ENCODE measurements around the gene ARHGAP11A.

Gene ARHGAP11A

DNA sequence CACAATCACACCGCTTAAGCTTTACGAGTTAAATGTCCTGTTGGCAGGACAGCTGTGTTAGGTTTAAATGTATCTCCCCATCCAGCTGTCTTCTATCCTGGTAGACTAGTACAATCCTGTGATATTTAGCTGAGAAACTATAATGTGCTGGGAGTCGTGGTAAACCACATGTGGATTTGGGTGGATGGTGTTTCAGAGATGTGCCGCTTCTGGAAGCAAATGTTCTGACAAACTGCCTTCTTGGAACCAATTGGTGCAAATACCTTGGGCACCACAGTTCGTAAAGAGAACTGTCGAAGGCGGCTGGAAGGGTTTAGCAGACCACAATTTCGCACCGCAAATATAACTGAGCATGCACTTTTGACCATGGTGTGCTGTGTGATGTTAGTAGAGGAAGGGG is 41.2 kb downstream of the ARHGAP11A start:
- no peak for DNase-seq

DNA sequence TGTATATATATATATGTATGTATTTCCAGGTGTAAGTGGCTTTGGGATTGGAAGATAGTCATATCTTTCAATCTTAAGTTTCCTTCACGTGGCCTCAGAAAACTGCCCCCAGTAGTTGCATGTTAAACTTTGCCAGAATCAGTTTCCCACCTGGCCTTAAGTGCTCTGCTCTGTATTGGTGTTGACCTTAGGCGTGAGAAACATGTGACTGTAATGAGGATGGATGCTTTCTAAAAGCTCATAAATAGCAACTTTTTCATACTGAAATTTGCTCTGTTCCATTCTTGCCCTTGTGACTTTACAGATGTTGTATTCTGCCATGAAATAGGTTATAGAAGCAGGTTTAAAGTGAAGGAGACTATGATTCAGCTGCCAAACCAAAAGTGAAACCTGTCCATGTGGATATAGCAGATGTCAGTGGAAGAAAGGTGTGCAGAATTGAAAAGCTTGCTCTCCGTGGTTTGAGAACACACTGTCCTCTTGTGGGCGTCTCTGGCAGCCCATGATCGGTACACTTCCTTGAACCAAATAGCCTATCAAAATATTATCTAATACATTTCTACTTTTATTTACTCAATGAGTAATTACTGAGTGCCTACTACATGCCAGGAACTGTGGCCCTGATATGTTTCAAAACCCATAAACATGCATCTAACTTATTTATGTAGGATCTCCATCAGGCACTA is 42.0 kb downstream of the ARHGAP11A start:
- DNase-seq: no peak

DNA sequence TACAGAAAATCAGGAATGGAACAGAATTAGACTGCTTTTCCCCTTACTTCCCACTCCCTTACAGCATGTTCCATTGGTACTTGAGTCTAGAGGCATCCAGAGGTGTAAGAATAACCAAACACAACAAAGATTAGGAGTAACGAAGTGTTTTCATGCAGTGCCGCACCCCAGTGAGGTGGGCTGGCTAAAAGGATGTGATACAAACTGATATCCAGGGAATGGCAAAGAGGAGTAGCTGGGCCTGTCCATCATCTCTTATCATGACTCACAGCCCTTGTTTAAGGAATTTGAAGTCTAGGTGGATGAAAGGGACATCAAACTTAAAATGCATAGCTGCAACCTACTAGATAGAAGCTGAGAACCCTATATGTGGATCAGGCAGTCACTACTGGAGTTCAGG is 42.6 kb downstream of the ARHGAP11A start:
- no peak for DNase-seq

DNA sequence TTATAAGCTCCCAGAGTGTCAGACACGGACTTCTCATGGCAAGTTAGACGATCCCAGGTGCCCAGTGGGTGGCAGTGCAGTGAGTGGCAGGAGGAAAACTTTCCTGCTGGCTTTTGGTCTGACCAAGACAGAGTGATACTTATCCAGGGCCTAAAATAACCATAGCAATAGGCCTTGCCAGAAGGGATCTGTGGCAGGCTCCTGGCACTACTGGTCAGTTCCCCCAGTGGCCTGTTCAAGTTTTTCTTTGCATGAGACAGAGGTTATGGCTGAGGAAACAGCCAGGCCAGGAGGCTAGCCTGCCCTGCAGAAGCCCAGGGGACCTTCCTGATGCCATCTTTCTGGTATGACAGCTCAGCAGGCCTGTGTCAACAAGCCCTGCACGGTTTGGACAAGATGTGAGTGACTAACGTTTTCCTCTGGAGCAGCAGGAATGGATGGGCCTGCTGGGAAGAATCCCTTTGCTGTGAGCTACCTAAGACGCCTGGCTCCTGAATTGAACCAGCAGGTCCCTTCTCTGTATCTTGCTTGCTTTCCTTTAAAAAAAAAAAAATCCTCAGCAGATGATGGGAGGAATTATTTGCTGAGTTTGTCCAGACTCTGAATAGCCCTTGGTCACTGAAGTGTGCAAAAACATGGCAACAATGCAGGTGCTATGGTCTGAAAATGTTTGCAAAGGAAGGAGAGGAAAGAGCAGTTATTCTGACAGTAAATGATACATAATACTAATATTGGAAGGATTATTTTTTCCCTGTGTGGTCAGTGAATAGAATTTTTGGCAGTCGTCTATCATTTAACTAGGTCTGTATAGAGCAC is 44.2 kb downstream of the ARHGAP11A start:
- DNase-seq: peak; percentile 80

DNA sequence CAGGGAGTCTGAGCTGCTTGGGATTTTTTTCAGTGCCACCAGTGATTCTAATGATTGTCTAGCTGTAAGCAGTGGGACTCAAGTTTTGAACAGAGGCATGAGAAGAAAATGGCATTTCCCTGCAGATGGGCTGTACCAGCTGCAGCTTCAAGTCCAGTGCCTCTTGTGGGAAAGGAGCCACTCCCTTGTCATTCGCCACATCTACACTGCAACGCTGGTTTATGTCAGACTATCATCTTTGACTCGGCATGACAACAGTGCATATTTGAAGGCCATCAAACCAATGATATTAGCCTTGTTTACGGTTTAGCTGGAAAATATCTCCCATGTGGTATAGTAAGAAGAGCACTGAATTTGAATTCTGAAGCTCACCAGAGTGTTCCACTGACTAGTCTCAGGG is 48.4 kb downstream of the ARHGAP11A start:
- no peak for DNase-seq

DNA sequence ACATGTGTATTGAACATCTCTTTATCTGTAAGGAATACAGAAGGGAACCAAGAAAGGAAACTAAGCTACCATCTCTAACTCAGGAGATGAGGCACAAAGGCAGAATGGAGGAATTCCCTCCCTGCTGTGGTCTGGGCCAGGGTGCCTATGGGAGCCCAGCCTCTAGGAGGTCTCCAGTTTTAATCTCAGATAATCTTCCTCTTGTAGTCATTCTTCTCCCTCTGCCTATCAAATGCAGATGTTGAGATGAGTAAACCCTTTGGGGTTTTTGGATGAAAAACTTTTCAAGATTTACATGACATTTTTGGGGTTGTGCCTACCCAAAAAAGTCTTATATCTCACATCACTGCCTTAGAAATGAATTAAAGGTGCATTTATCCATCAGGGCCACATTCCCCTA is 49.5 kb downstream of the ARHGAP11A start:
- DNase-seq: peak; percentile 61

DNA sequence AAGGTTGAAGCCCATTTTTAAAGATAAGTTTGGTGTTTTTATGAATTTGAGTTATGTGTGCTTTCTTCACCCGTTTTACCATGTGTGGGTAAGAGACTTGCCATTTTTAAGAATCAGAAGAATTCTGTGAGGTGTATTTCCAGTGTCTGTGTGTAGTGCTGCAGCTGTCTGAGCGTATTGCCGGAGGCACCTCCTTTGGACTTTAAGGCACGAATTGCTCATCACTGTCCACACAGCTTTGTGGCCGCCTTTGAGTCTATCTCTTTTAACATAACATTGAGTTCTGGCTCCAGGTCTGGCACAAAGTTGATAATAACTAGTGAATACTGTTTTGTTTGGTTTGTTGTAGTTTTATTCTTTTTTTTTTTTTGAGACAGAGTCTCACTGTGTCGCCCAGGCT is 52.0 kb downstream of the ARHGAP11A start:
- no peak for DNase-seq

DNA sequence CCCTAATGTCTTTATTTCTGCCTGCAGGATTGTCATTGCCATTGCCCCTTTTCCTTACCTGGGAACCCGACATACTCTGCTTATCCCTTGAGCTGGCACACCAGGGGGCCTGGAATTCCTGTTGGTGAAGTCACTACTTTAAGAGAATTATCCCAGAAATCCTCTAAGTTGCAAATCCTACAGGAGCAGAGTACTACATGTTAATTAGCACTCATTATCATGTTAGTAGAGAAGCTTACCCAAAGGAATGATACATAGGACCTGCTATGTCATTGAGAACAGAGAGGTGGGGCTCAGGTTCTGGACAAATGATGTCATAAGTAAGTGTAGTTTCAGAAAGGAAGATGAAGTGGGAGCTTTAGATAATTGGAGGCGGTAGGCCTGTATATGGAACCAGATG is 53.6 kb downstream of the ARHGAP11A start:
- peak; percentile 39 for DNase-seq

DNA sequence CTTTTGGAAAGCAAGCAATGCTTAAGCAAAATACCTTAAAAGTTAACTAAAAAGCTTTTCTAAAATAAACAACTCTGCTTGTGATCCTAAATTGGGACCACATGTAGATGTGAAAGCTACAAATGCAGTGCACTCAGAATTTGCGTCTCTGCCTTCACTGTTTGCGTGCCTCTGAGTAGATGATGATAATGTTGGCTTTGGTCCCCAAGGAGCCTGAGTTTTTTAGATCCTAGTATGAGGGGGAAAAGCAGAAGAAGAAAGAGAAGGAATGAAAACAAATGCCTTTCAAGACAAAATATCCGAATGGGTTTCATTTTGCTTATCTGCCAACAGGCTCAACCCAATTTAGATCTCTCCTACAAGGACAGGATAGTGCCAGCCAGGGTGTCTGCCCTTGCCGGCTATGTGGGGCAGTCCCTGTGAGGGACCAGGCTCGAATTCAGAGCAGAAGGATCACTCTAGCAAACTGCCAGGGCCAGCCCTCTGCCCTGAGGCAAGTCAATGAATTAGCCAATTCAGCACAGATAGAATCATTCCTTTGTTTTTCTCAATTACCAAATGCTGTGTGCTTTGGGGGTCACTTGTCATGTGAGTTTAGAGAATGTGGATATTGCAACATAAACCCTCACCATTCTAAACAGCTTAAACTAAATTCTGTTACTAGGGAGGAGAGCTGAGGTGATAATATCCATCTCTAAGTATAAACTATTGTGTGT is 54.8 kb downstream of the ARHGAP11A start:
- DNase-seq: peak; percentile 90

DNA sequence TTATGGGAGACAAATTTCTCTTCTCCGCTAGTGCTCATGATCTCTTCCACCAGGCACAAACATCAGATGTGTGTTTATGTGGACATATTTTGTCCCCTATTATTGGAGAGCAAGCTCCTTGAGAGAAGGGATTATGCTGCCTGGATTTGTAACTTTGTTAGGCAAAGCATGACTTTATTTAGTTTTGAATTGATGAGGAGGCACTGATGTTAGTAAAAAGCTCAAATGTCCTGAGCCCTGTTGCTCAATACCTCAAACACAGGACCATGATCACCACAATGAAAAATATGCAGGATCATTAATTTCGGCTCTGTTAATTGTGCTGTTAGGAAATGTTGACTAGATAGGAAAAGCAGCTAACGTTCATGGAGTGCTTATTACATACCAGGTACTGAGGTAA is 55.3 kb downstream of the ARHGAP11A start:
- DNase-seq: no peak

DNA sequence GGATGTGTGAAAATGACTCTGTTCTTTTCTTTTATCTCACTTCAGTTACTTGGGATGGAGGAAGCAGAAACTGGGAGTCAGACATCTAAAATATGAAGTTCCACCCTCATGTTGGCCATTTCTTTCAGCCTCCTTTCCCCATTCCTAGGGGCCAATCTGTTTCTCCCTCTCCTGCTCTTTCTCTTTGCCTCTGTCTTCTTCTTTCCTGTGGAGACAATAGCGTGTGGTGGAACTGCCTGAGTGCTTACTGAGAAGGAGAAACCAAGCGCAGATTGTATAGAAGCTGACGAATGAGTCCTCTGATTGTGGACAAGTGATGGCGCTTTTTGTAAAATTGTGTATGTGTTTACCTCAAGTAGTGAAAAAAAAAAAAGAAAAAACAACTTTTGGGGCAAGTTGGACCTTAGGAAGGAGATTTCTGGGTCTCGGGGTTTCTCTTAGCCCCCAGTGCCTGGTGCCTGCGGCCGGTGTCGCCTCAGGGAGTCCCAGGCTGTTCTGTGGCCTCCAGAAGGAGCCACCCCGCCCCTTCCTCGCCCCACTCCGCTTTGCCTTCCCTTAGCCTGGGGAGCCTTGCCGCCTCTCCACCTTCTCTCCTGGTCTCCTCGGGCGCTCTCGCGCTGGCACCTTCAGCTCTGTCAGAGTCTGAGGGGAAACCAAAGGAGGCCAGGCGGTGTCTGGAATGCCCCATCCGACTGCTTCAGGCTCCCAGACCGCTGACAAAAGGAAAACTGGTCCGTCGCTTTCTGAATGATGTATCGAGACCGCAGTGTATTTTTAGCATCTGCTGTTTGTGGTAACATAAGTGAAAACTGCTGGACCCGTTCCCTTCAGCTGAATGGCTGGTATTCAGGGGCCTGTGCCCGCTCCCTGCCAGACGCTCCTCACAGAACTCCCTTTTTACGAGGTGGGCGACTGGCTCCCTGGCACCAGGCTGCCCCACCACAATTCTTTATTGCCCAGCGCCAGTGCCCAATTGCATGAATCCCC is 56.3 kb downstream of the ARHGAP11A start:
- DNase-seq: peak; percentile 92

DNA sequence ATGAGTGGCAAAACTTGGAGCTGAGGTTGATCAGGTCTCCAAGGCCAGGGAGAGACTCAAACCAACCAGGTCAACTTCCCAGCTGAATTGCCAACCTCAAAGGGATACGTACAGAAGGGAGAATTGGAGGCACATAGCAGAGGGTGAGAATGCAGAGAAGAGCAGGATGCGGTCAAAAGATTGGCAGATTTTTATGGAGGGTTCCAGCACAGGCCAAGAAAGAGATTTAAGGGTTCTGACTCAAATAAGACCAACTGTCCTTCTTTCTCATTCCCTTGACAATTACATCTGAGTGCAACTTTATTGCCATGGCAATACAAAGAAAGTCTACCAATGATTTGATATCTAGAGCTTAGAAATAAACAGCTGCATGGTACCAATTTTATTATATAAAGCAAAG is 59.4 kb downstream of the ARHGAP11A start:
- DNase-seq: no peak

DNA sequence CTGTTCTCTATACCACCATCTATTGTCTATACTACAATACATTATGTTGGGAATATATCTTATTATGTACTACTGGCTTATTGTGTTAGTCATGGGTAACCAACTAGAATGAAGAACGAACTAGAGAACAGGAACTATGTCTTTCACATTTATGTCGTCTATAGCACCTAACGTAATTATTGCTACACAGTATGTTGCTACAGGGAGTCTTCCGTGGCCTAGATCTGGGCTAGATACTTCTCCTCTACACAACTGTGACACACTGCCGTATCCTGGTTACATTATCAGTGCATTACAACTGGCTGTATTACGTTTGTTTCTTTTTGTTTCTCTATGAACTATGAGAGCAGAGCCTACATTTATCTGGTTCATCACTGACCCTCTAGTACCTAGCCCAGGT is 60.2 kb downstream of the ARHGAP11A start:
- DNase-seq: no peak

DNA sequence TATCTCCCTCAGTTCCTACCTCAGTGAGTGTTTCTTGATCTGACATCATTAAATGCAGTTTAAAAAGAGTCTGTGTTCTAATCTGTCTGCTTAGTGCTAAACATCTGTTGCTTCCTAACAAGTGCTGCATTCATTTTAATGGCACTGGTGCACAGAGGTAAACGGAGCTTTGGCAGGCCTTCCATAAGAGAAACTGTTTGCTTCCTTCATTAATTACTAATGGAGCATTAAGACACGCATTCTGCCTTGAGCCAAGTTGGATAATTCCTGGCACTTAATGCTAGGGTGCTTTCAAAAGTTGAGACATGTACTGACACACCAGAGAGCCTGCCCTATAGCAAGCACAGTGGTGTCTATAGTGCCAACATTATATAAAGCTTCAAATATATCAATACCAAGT is 60.9 kb downstream of the ARHGAP11A start:
- no peak for DNase-seq

DNA sequence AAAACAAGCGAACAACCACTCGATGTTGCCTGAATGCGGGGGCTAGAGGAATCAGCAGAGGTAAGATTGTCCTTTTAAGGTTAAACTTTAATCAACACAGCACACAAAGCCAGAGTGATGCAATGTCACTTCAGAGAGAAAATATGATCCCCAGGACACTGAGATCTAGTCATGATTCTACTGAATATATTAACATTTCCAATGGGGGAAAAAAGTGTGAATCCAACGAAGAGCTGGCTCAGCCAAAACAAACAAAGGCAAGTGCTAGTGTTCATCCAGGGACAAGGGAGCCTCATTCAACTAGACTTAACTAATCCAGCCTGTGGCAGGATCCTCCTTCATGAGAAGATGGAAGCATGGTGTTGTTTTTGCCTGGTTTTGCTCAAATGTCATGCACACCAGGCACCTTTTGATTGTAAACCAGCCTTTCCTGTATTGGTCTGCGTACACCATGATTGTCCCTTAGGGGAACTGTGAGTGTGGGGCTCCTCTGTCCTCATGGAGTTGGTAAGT is 62.0 kb downstream of the ARHGAP11A start:
- no peak for DNase-seq

DNA sequence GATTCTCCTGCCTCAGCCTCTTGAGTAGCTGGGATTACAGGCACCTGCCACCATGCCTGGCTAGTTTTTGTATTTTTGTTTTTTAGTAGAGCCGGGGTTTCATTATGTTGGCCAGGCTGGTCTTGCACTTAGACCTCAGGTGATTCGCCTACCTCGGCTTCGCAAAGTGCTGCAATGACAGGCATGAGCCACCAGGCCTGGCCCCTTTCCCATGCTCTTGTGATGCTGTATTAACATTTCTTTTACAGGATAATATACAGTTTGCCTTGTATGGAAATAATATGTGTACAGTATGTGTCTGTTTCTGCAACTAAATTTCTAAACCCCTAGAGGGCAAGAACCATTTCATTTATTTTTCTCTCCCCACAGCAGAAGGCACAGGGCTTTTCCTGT is 64.0 kb downstream of the ARHGAP11A start:
- DNase-seq: no peak

DNA sequence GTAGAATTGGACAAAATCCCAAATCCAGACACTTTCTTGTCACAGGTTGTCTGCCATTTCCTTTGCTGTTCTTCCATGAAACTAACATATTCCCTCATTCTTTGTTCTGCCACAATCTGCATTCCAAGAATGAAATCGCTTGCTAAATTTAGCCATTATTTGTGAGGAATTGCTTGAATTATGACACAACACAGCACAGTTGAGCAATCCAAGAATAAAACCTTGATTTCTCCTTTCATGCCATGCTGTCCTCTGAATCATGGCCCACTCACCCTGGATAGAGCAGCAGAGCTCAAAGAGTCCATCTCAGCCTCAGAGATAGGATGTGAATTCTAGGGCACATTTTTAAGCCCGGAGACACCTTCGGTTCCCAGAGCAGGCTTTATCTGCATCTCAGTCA is 67.3 kb downstream of the ARHGAP11A start:
- peak; percentile 97 for DNase-seq

DNA sequence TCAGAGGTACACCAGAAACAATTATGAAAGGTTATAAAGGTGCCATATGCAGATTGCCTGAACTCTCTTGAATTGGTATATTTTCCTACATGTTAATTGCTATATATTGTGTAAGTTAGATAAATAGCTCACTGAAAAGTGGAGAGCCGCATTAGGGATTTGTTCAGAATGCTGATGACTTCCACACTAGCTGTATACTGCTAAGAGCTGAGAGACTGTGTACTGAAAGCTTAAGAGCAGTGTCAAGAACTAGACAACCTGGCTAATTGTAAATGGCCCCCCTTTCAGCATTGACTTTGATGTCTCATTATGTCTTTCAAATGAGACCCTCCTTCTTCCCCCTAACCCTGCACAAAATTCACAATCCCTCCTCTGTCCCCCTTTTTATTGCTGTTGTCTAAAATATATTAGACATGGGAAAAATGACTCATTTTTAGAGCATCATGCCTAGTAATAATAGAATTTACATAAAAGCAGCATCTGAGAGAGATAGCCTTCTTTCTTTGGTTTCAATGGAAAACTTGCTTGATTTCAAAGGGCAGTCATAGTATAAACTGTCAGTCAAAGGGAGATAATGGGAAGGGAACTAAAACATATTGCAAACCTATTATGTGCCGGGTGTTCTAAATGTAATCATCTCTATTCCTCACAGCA is 67.8 kb downstream of the ARHGAP11A start:
- DNase-seq: no peak

DNA sequence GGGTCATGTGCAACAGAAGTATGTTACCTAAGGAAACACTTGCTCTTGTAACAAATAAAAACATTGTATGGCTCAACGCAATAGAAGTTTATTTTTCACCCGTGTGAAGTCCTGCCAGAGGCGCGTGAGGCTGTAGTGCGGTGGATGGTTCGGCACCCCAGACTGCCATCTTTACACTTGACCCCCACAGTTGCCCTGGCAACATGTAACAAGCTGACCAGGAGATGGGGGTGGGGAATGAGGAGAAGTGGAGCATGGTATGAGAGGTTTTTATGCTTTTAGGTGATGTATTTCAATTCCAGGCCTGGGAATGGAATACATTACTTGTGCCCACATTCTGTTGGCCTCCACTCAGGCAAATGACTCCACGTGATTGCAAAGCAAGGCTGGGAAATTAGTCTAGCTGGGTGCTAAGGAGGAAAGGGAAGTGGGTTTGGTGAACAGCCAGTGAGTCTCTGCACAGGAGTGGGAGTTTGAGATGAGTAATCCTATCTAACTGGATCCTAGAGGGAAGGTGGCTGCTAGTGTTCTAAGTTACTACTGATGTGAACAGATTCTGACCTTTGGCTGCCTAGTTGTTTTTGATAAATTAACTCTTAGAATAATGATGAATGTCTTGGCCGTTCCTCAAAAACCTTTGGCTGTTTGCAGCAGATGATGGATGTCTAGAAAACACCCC is 68.7 kb downstream of the ARHGAP11A start:
- peak; percentile 96 for DNase-seq

DNA sequence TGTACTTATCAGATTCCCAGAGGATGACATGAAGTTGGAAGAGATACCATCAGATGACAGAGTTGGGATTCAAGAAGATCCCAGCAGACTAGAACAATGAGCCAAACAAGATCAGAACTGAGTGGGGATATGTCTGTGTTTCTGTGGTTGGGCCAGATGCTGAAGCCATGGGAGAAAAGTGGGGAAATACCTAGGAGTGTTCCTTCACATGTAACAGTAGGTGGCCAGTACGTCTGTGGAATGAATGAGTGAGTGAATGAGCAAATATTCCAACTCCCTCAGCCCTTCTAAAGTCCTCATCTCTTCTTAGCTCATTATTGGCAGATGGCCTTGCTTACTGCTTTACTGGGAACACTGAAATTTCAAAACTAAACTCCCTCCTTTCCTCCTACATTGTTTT is 70.3 kb downstream of the ARHGAP11A start:
- peak; percentile 74 for DNase-seq

DNA sequence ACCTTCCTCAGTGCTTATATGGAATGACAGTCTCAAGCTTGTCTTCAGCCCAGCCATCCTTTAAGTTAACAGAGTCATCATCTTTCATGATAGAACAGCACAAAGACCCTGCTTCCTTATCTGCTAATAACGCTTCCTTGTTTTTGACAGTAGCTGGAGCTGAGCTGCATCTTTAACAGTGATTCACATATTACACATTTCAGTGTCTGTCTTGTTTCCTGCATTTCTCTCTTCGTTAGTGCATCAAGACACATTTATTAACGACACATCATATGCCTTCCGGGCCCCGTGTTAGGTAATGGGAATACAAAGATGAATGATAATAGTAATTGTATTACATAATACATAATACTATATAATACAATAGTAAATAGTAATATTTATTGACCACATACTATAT is 72.3 kb downstream of the ARHGAP11A start:
- peak; percentile 79 for DNase-seq
